ENCODE results near the gene CENPP.

Gene CENPP

GRCh38 chr9:92308893-92309292 lies 16.9 kb upstream of the CENPP start:
- CTCF ChIA-PET = interaction anchor here (0.8 to 2.0 kb wide), 5 partner anchors 10 to 30 kb away, joined by 3 to 5 read pairs (median 4); no protein-coding TSS in a partner anchor
- TF ChIP-seq CTCF (IDR thresholded peaks at IDR 0.05; ENCODE audit: control extremely low read depth, extremely low read depth, low read depth, missing control alignments) = no peak

GRCh38 chr9:92310562-92310961 lies 15.2 kb upstream of the CENPP start:
- DNase-seq (ENCODE audit: extremely low spot score) = no peak
- CTCF ChIA-PET = interaction anchor here (1.4 kb wide), 1 partner anchor 9 kb away, joined by 3 read pairs; no protein-coding TSS in a partner anchor
- no peak for TF ChIP-seq CTCF (IDR thresholded peaks at IDR 0.05; ENCODE audit: control extremely low read depth, extremely low read depth, low read depth, missing control alignments)
- POLR2A ChIA-PET = no interaction called here

More at GRCh38 chr9:92308893-92309292, 16.9 kb upstream of the CENPP start:
- DNase-seq (ENCODE audit: extremely low spot score) = no peak
- POLR2A ChIA-PET = interaction anchor here (0.6 kb wide), 1 partner anchor 17 kb away, joined by 5 read pairs; no protein-coding TSS in a partner anchor

- TF ChIP-seq CTCF (IDR thresholded peaks at IDR 0.05; ENCODE audit: control extremely low read depth, extremely low read depth, low read depth, missing control alignments) = no peak
- CTCF ChIA-PET = interaction anchor here (1.4 to 1.8 kb wide), 2 partner anchors 14 to 34 kb away, joined by 3 to 7 read pairs; no protein-coding TSS in a partner anchor
- DNase-seq (ENCODE audit: extremely low spot score) = no peak
- POLR2A ChIA-PET = no interaction called here
Observed at GRCh38 chr9:92312887-92313623, 12.7 kb upstream of the CENPP start.

DNA sequence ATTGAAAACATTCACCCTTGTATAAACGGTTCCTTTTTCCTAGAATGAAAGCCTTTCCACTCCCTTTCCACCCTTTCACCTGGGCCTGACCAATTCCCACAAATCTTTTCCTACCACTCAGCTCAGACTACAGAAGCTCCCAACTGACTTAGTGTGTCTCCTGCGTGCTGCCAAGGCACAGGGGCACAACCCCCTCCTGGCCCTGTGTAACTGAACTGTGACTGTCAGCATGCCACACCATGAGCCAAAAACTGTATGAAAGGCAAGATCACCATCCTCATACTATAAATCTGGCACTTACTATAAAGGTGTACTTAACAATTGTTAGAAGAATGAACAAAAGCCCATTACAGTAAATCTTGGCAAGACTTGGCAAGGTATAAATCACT lies 12.1 kb upstream of the CENPP start:
- no peak for TF ChIP-seq CTCF (IDR thresholded peaks at IDR 0.05; ENCODE audit: control extremely low read depth, extremely low read depth, low read depth, missing control alignments)
- POLR2A ChIA-PET = no interaction called here
- no peak for DNase-seq (ENCODE audit: extremely low spot score)
- CTCF ChIA-PET = interaction anchor here (0.5 to 1.8 kb wide), 4 partner anchors 9 to 168 kb away, joined by 3 to 7 read pairs (median 4); no protein-coding TSS in a partner anchor

DNA sequence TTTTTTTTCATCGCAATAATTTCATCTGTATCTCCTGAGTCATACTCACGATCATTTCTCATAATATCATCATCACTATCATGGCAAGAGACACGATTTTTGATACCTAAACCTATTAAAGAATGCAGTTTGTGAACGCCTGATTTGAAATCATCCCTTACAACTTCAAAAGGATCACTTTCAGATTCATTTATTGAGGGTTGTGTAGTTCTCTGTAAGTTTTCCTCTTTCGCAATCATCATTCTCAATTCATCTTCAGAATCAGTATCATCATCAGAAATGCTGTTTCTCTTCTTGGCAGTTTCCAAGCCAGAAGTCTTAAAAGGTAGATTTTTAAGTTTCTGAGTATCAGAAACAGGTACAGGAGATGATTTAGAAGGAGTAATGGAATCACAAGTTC lies 10.3 kb upstream of the CENPP start:
- DNase-seq (ENCODE audit: extremely low spot score) = no peak
- ChIA-PET POLR2A (no interaction called here), CTCF (interaction anchor here (1.5 kb wide), 1 partner anchor 14 kb away, joined by 3 read pairs; no protein-coding TSS in a partner anchor)
- no peak for TF ChIP-seq CTCF (IDR thresholded peaks at IDR 0.05; ENCODE audit: control extremely low read depth, extremely low read depth, low read depth, missing control alignments)

DNA sequence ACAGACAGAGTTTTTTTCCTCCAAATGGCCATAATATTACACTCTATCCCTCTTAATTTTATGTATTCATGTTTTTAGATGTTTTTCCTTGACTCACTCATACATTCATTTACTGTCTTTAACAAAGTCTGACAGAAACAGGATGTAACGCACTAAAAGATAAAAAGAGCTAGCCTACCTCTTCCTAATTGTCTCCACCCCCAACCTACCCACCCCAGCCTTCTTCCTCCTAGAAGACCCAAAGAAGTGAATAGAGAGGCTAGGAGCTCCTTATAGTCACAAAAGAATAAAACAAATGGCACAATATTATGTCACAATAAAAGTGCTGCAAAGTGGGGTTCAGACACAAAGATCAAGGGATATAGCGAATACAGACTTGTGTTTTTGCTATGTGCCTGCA lies 1.3 kb upstream of the CENPP start:
- no peak for TF ChIP-seq CTCF (IDR thresholded peaks at IDR 0.05; ENCODE audit: control extremely low read depth, extremely low read depth, low read depth, missing control alignments)
- ChIA-PET CTCF (interaction anchor here (1.0 to 3.4 kb wide), 3 partner anchors 9 to 186 kb away, joined by 3 to 15 read pairs (median 5); no protein-coding TSS in a partner anchor), POLR2A (no interaction called here)
- DNase-seq (ENCODE audit: extremely low spot score) = no peak
